GM12891 (cell line): ENCODE data around the gene CMTM2.

Source experiments
- DNase-seq: peaks from one replicate; pipeline ENCODE4 v3.0.0; 2011; ENCODE audit warnings: low spot score; ENCODE audit not compliant: insufficient read length
- FAIRE-seq: peaks from 2 replicates; lab custom pipeline; 2011; peaks lifted over from hg19 to GRCh38; lab: Jason Lieb, UNC
- PAX5 ChIP-seq: IDR thresholded peaks from 2 replicates; pipeline ENCODE4 v1.6.1; 2011; ENCODE audit warnings: low read length, moderate library complexity, mild to moderate bottlenecking; ENCODE audit not compliant: insufficient read depth, severe bottlenecking
- POLR2A ChIP-seq: IDR thresholded peaks from 2 replicates; pipeline ENCODE4 v1.6.1; 2011; ENCODE audit warnings: low read depth, low read length, control low read depth
- POLR2AphosphoS5 ChIP-seq: IDR thresholded peaks from 2 replicates; pipeline ENCODE4 v1.6.1; 2011; ENCODE audit warnings: low read depth, low read length, control low read depth
- POU2F2 ChIP-seq: IDR thresholded peaks from 2 replicates; pipeline ENCODE4 v1.6.1; 2011; ENCODE audit warnings: low read depth, mild to moderate bottlenecking, control low read depth, low read length, moderate library complexity
- SPI1 ChIP-seq: IDR thresholded peaks from 2 replicates; pipeline ENCODE4 v1.6.1; 2011; ENCODE audit warnings: low read depth, low read length, control low read depth
- TAF1 ChIP-seq: IDR thresholded peaks from 2 replicates; pipeline ENCODE4 v1.6.1; 2011; ENCODE audit warnings: low read depth, low read length, control low read depth

Gene CMTM2

GRCh38 chr16:66568355-66568754 lies 10.9 kb upstream of the CMTM2 start:
- no peak for DNase-seq
- no peak for FAIRE-seq
- no peak for TF ChIP-seq POLR2AphosphoS5
- no peak for TF ChIP-seq TAF1
- TF ChIP-seq POU2F2 = no peak
- TF ChIP-seq POLR2A = no peak
- no peak for TF ChIP-seq PAX5
- no peak for TF ChIP-seq SPI1

DNA sequence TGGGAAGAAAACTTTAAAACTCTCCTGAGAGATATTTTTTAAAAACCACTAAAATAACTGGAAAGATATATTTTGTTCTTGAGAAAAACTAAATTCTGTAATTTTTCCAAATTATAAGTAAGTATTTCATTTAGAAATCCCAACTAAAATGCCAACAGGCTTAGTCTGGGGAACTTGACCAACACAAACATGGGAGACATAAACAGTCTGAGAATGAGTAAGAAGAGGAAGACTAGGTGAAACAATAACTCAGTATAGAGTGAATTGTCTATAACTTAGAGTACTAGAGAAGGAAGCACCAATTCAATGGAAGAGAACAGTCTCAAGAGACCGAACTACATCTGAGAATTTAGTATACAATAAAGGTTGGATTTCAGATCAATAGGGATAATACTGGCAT lies 10.1 kb upstream of the CMTM2 start:
- no peak for TF ChIP-seq SPI1
- no peak for TF ChIP-seq TAF1
- no peak for TF ChIP-seq POU2F2
- no peak for TF ChIP-seq POLR2A
- TF ChIP-seq PAX5 = no peak
- TF ChIP-seq POLR2AphosphoS5 = no peak
- DNase-seq = no peak
- FAIRE-seq = no peak

DNA sequence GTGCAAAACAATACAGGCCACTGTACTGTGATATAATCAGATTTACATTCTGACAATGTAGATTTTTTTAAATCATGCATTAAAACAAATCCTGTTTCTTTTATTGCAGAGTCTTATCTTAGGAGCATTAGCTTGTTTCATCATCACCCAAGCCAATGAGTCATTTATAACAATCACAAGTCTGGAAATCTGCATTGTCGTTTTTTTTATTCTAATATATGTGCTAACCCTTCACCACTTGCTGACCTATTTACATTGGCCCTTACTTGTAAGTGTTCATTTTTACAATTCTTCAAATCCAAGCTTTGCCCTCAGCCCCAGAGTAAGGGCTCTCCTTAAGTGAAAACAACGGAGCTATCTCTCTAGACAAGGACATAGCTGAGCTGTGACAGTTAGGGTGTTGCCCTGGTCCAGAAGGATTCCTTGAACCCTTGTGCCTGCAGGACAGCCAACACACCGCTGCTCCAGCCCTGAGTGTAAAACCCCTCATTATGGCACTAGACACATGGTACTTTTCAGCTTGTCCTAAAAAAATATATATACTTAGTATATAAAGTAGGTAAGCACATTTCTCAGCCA lies 9.3 kb upstream of the CMTM2 start:
- FAIRE-seq (no peak), DNase-seq (no peak)
- TF ChIP-seq POLR2A (no peak), PAX5 (no peak), POU2F2 (no peak), SPI1 (no peak), POLR2AphosphoS5 (no peak), TAF1 (no peak)

DNA sequence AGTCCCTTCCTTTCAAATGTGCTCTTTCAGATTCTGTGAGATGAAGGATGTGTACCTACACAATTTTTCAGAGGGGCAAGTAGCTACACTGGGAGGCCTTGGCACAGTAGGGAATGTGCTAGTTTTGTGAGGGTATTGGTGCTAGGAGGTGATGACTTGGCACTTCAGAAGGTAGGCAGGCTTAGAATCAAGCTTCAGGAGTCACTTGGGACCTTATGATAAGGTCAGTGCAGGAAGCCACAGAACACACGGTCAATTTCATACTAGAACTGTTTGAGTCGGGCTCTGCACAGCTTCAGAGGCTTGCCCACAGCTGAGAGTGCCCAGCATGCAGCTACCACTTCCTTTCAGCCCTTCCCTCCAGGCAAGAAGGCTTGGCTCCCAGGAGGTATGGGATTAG lies 6.9 kb upstream of the CMTM2 start:
- DNase-seq (no peak), FAIRE-seq (no peak)
- TF ChIP-seq PAX5 (no peak), POLR2A (no peak), SPI1 (no peak), POU2F2 (no peak), POLR2AphosphoS5 (no peak), TAF1 (no peak)

- no peak for FAIRE-seq
- no peak for DNase-seq
- no peak for TF ChIP-seq SPI1
- no peak for TF ChIP-seq TAF1
- no peak for TF ChIP-seq POLR2AphosphoS5
These were observed 5.2 kb upstream of the CMTM2 start for GRCh38 chr16:66574081-66574480.

- TF ChIP-seq POU2F2 = no peak
- no peak for TF ChIP-seq PAX5
- no peak for TF ChIP-seq TAF1
- TF ChIP-seq POLR2AphosphoS5 = no peak
- no peak for TF ChIP-seq SPI1
- no peak for TF ChIP-seq POLR2A
- FAIRE-seq = no peak
- no peak for DNase-seq
These were observed 4.7 kb upstream of the CMTM2 start for GRCh38 chr16:66574531-66574930.

DNA sequence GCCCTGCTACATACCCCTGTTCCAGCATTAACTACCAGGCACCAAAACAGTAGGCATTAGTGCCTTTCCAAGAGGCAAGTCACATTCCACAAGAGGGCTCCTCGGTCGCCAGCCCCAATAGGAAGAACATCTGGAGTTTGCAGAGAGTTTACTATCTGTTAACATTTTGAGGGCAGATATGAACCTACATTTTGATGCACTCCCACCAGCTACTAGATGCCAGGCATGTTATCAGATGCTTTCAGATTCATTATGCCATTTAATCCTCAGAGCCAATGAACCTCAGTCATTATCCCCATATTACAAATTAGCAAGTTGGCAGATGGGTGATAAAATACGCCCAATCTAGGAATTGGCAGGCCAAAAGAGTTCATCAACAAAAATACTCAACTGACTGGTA lies 4.2 kb upstream of the CMTM2 start:
- no peak for TF ChIP-seq TAF1
- TF ChIP-seq POLR2AphosphoS5 = no peak
- TF ChIP-seq SPI1 = no peak
- no peak for TF ChIP-seq POU2F2
- no peak for TF ChIP-seq POLR2A
- TF ChIP-seq PAX5 = no peak
- no peak for DNase-seq
- no peak for FAIRE-seq

DNA sequence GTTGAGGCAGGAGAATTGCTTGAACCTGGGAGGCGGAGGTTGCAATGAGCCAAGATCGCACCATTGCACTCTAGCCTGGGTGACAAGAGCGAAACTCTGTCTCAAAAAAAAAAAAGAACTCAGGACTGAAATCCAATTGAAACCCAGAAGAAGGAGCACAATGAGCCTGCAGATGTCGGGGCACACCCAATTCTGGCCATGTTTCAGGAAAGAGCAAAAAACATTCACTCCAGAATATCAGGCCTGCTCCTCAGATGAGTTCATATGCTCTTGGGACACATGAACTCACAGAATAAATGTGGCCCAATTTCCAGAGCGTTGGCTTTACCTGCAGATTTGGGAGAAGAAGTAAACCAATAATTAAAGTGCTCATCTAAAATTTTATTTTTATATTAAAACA lies 3.0 kb upstream of the CMTM2 start:
- FAIRE-seq = no peak
- no peak for DNase-seq
- TF ChIP-seq POLR2AphosphoS5 (no peak), POU2F2 (no peak), PAX5 (no peak), SPI1 (no peak), POLR2A (no peak), TAF1 (no peak)

GRCh38 chr16:66580605-66581209 lies 1.4 kb downstream of the CMTM2 start:
- DNase-seq (no peak), FAIRE-seq (no peak)

More at GRCh38 chr16:66580605-66581209, 1.4 kb downstream of the CMTM2 start:
- no peak for TF ChIP-seq POLR2AphosphoS5
- TF ChIP-seq POLR2A = no peak
- no peak for TF ChIP-seq TAF1
- no peak for TF ChIP-seq POU2F2
- no peak for TF ChIP-seq PAX5
- TF ChIP-seq SPI1 = no peak
